Esophagus squamous epithelium (tissue), 4 donors: Measurements from ENCODE around the gene TIE1.

ENCODE experiments used
- POLR2A ChIP-seq, 4 donors: fragments of 450-650 bp; IDR thresholded peaks; one replicate each; pipeline ENCODE4 v1.6.1; 2017; ENCODE audit warnings: antibody characterized with exemption in 4 of 4, mild to moderate bottlenecking in 4 of 4, moderate library complexity in 3 of 4
- TF ChIP-seq, protein P1 (sequence below), 6 experiments: fragments of 450-650 bp in 4 of 6; fragments of 200-600 bp in 2 of 6; sonication (generic) in 2 of 6; IDR thresholded peaks; one replicate each; pipeline ENCODE4 v1.5.1; 2016 to 2019; ENCODE audit warnings: antibody characterized with exemption in 6 of 6, mild to moderate bottlenecking in 4 of 6, moderate library complexity in 4 of 6

DNA sequence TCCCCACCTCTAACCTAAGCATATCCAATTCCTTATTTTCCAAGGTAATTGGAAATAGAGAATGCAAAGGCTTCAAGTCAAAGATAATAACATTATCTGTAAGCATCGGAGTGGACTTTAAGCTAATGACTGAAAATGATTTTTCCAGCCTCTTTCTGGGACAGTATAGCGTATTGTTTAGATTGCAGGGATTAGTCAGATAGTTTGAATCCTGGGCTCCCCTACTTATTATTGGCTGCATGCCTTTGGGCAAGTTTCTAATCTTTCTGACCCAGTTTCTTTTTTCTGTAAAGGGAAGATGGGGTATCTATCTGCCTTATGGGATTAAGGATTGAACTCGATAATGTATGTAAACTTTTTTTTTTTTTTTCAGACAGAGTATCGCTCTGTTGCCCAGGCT is 56.5 kb downstream of the TIE1 start:
- TF ChIP-seq, protein P1, sequence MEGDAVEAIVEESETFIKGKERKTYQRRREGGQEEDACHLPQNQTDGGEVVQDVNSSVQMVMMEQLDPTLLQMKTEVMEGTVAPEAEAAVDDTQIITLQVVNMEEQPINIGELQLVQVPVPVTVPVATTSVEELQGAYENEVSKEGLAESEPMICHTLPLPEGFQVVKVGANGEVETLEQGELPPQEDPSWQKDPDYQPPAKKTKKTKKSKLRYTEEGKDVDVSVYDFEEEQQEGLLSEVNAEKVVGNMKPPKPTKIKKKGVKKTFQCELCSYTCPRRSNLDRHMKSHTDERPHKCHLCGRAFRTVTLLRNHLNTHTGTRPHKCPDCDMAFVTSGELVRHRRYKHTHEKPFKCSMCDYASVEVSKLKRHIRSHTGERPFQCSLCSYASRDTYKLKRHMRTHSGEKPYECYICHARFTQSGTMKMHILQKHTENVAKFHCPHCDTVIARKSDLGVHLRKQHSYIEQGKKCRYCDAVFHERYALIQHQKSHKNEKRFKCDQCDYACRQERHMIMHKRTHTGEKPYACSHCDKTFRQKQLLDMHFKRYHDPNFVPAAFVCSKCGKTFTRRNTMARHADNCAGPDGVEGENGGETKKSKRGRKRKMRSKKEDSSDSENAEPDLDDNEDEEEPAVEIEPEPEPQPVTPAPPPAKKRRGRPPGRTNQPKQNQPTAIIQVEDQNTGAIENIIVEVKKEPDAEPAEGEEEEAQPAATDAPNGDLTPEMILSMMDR (IDR thresholded peaks at IDR 0.05): no peak
- TF ChIP-seq POLR2A (IDR thresholded peaks at IDR 0.05): no peak
